Measurements from ENCODE around the gene HOXA4. TPM values are rescaled to one million over a fixed set of nuclear protein-coding genes. Genes with fewer than 3 reads are reported as not detected.
A peak's percentile ranks its signal among the peaks of the same experiment; 100 is the strongest.

Gene HOXA4
- total and polyA plus RNA-seq, 2 of the 8 experiments (the other 6 are each of a cell fraction or from before 2014, with no cell fraction given) = not detected

DNA sequence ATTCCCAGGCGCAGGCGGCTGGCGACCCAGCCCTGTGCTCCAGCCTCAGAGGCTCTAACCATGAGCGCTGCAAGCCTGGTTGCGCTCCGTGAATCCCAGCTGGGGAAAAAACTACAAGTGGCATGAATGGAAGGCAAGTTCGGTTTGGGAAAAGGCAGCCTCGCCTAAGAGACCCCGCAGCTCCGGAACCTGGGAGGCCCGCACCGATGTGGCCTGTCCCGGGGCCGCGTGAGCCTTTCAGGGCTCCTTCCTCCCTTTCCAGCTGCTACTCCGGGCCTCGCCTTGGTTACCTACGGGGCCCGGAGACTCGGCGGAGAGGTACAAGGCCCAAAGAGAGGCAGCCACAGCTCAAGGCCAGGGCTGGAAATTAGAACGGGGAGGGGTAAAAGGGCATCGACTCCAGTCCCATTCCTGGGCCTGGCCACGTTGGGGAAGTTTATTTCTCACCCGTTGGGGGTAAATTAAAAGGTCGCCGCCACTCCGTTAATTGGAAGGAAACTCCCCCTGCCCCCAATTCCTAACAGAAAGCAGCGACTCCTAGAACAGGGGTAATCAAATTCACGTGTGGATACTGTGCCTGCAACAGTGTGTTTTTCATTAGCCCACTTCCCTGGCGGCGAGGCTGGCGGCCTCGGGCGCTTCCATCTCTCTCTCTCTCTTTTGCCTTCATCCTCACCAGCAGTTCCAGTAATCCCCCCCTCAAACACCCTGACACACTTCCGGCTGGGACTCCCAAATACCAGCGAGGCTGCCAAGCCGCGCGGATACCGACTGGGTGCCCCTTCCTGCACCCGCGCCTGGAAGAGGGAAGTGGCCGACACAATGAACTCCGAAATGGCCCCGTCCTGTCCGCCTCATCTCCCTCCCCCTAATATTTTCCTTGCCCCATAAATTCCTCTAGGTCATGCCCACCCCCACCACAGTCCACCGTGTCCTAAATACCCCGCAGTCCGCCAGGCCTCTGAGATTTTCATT, 36.3 kb upstream of the HOXA4 start:
- 13% methylated on average over 50 of the region's 50 CpGs; no CpG with 5 or more reads in 1 of the 2 experiments for WGBS, 2 experiments (ENCODE audit: extremely low coverage in 1 of 2, insufficient coverage in 1 of 2, insufficient read length in 1 of 2, insufficient replicate concordance in 2 of 2, low coverage in 1 of 2, low lambda C conversion rate in 2 of 2, missing lambda C conversion rate in 1 of 2)
- no peak for FAIRE-seq
- TF ChIP-seq FOSL1 (IDR thresholded peaks at IDR 0.05; ENCODE audit: insufficient read depth, low read depth, low read length) (no peak), CBX5 (IDR thresholded peaks at IDR 0.05; ENCODE audit: low read depth, low read length) (no peak), EZH2 (IDR thresholded peaks at IDR 0.05; ENCODE audit: low read depth, low read length, severe bottlenecking) (peak; percentile 98), SUZ12 (IDR thresholded peaks at IDR 0.05; ENCODE audit: low read length) (peak; percentile 98), NANOG (IDR thresholded peaks at IDR 0.05; ENCODE audit: insufficient read depth, low read depth, low read length, poor library complexity, severe bottlenecking) (no peak), CTBP2 (IDR thresholded peaks at IDR 0.05; ENCODE audit: borderline replicate concordance, insufficient read depth, insufficient read length, low read length) (peak; percentile 65), RNF2 (IDR thresholded peaks at IDR 0.05; ENCODE audit: borderline replicate concordance, low read depth, low read length, missing control alignments, poor library complexity, severe bottlenecking) (peak; percentile 74)

More for the DNA sequence above, 36.3 kb upstream of the HOXA4 start:
- DNase-seq (ENCODE audit: low read depth in 1 of 2, low spot score in 2 of 2) = no peak
- ChIA-PET CTCF (ENCODE audit: partially characterized antibody) (interaction anchor here (1.1 to 5.2 kb wide), 8 partner anchors 9 to 24 kb away, joined by 3 to 29 read pairs (median 7); partner anchors contain the start of genes HOXA3 and HOXA5), POLR2A (ENCODE audit: partially characterized antibody) (interaction anchor here (1.5 kb wide), 1 partner anchor 10 kb away, joined by 4 read pairs; the partner anchor contains the start of gene HOXA7)
- Histone ChIP-seq H3K9ac (replicated peaks in 1 of 4; ENCODE audit: extremely low read depth in 1 of 4, low read depth in 3 of 4, low read length in 3 of 4) (no peak overlapping the region), H4K5ac (ENCODE audit: insufficient read length, low read depth, low read length) (no peak overlapping the region), H2AFZ (ENCODE audit: low read length) (no peak overlapping the region), H4K20me1 (replicated peaks in 1 of 2; ENCODE audit: control insufficient read depth in 1 of 2, insufficient read depth in 2 of 2, low read length in 2 of 2) (peaks cover 21 to 38% of the 10 kb centered on the region in 2 experiments), H3K79me1 (ENCODE audit: low read depth, low read length) (no peaks in the 10 kb centered on the region), H2BK5ac (ENCODE audit: low read depth, low read length) (no peak overlapping the region), H3K79me2 (ENCODE audit: control insufficient read depth in 1 of 2, insufficient read depth in 2 of 2, low read length in 2 of 2) (no peaks in the 10 kb centered on the region), H3K27ac (ENCODE audit: low read depth, low read length) (no peak overlapping the region), H3K56ac (replicated peaks; ENCODE audit: insufficient read length, low read depth, low read length) (no peak overlapping the region), H2BK20ac (ENCODE audit: low read length) (no peak overlapping the region), H3K23me2 (ENCODE audit: low read depth, low read length) (no peaks in the 10 kb centered on the region), H2BK120ac (replicated peaks; ENCODE audit: low read depth, low read length) (no peak overlapping the region), H3K9me3 (ENCODE audit: insufficient read depth in 2 of 2, low read depth in 1 of 2, low read length in 1 of 2) (peaks cover 0 to 6% of the 10 kb centered on the region in 2 experiments; a peak in 1 of 4 replicates), H3K23ac (ENCODE audit: insufficient read length) (no peak overlapping the region), H4K8ac (ENCODE audit: extremely low read depth, insufficient read depth, low read length) (no peak overlapping the region), H3K27me3 (replicated peaks in 1 of 4; ENCODE audit: control insufficient read depth in 3 of 4, extremely low read depth in 1 of 4, insufficient read depth in 3 of 4, low read length in 3 of 4) (peaks cover 95 to 100% (median 99%) of the 10 kb centered on the region in 4 experiments), H3K14ac (ENCODE audit: insufficient read length) (no peak overlapping the region), H2BK15ac (ENCODE audit: low read length) (no peak overlapping the region), H3K4me3 (ENCODE audit: extremely low read depth in 1 of 4, insufficient read depth in 2 of 4, low read depth in 3 of 4, low read length in 4 of 4) (no peak overlapping the region), H2BK12ac (ENCODE audit: low read depth, low read length) (no peak overlapping the region), H3K4ac (replicated peaks; ENCODE audit: insufficient read length, low read depth, low read length) (no peak overlapping the region), H3K36me3 (ENCODE audit: control insufficient read depth in 2 of 4, insufficient read depth in 4 of 4, low read length in 3 of 4) (peaks cover 0 to 12% (median 0%) of the 10 kb centered on the region in 4 experiments; a peak in 1 of 8 replicates), H2AK5ac (ENCODE audit: low read depth, low read length) (no peak overlapping the region), H3K4me1 (replicated peaks in 1 of 4; ENCODE audit: control insufficient read depth in 3 of 4, insufficient read depth in 4 of 4, low read length in 3 of 4) (no peaks in the 10 kb centered on the region; a peak in 3 of 7 replicates), H3K4me2 (ENCODE audit: insufficient read depth in 1 of 2, low read depth in 2 of 2, low read length in 2 of 2) (no peak overlapping the region), H4K91ac (replicated peaks; ENCODE audit: insufficient read length, low read length) (no peak overlapping the region), H3K18ac (ENCODE audit: extremely low read depth, low read length) (no peak overlapping the region)
